ENCODE data around the gene ZFAND2A.
"Not testable (repeated sequence)": the region's sequence is repeated elsewhere in the genome, so short reads cannot be mapped to it uniquely, and the experiment has no call there.

Gene ZFAND2A

GRCh38 chr7:1159891-1160669 is at the start of gene ZFAND2A:
ZFAND2A (minus strand) TSS chr7:1160196; CDS start chr7:1158212, 1,984 bp downstream.
- DNase-seq, result peak; percentile 100

DNA sequence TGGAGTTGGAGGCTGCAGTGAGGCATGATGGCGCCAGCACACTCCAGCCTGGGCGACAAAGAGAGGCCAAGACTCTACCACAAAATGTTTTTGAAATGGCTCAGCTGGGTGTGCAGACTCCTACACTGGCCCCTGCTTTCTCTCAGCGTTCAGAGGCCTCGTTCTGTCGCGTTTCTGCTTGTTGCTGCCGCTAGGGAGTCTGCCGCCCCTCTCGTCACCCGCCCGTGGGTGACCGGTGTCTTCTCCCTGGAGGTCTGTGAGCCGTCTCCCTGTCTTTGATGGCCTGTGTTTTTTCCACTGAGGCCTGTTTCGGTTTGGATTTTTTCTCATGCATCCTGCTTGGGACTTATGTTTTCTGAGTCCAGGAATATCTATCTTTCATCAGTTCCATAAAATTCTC is 49.1 kb upstream of the ZFAND2A start:
- DNase-seq, result no peak

DNA sequence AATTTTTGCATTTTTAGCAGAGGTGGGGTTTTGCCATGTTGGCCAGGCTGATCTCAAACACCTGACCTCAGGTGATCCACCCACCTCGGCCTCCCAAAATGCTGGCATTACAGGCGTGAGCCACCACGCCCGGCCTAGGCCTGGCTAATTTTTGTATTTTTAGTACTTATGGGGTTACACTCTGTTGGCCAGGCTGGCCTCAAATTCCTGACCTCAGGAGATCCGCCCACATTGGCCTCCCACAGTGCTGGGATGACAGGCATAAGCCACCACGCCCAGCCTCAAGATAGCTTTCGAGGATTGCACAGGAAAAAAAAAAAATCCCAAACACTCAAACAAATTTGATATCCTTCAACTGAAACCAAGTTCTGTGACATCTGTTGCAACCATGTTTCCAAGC is 45.7 kb upstream of the ZFAND2A start:
- not testable (repeated sequence) for DNase-seq

- no peak for DNase-seq
Measured at GRCh38 chr7:1204460-1205140, 44.6 kb upstream of the ZFAND2A start.

DNA sequence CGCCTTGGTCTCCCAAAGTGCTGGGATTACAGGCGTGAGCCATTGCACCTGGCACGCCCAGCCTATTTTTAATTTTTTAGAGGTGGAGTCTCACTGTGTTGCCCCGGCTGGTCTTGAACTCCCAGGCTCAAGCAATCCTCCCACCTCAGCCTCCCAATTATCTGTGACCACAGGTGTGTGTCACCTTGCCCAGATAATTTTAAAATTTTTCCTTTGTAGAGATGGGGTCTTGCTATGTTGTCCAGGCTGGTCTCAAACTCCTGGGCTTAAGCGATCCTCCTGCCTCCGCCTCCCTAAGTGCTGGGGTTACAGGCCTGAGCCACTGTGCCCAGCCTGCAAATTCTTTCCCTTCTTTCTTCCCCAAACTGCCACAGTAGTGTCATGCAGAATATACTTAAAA is 42.9 kb upstream of the ZFAND2A start:
- DNase-seq, result not testable (repeated sequence)

DNA sequence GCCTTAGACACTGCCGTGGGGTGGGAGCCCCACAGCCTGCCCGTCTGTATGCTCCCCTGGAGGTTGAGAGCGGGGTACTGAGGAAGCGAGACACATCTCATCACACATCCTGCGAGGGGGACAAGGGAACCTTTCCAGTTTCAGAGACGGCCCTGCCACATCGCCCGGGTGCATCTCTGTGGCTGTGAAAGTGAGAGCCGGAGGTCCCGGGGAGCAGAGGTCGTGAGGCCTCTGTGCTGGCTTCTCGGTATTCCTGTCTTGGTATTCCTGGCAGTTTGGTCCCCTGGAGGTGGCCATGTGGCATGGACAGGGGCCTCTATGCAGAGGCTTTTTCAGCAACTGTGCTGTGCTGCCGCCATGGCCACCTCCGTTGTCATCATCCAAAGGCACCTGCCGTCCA is 41.9 kb upstream of the ZFAND2A start:
- DNase-seq, result no peak

DNA sequence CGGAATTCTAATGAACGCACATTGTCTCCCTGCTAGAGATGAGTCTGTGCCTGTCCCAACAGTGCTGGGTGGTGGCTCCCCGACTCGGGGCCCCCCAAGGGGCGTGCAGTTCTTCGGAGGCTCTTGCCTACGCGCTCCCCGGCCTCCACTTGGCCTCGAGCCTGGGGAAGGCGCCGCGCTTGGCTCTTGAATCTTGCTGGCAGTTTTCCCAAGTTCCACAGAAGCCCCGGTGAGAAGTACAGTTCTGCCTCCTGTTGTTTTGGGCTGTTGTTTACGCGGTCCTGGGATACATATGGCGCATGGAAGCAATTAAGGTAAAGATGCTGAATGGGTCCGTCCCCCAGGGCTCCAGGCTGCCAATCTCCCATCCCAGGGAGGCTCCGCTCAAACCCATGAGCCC is 40.0 kb upstream of the ZFAND2A start:
- DNase-seq, result no peak

- no peak for DNase-seq
Measured at GRCh38 chr7:1197997-1198625, 38.1 kb upstream of the ZFAND2A start.

GRCh38 chr7:1196950-1197349 is 37.0 kb upstream of the ZFAND2A start:
- no peak for DNase-seq

DNA sequence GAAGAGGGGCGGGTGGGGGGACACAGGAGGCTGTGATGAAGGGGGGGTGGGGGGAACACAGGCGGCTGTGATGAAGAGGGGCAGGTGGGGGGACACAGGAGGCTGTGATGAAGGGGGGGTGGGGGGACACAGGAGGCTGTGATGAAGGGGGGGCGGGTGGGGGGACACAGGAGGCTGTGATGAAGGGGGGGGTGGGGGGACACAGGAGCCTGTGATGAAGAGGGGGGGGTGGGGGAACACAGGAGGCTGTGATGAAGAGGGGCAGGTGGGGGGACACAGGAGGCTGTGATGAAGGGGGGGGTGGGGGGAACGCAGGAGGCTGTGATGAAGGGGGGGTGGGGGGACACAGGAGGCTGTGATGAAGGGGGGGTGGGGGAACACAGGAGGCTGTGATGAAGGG is 36.4 kb upstream of the ZFAND2A start:
- not testable (repeated sequence) for DNase-seq

DNA sequence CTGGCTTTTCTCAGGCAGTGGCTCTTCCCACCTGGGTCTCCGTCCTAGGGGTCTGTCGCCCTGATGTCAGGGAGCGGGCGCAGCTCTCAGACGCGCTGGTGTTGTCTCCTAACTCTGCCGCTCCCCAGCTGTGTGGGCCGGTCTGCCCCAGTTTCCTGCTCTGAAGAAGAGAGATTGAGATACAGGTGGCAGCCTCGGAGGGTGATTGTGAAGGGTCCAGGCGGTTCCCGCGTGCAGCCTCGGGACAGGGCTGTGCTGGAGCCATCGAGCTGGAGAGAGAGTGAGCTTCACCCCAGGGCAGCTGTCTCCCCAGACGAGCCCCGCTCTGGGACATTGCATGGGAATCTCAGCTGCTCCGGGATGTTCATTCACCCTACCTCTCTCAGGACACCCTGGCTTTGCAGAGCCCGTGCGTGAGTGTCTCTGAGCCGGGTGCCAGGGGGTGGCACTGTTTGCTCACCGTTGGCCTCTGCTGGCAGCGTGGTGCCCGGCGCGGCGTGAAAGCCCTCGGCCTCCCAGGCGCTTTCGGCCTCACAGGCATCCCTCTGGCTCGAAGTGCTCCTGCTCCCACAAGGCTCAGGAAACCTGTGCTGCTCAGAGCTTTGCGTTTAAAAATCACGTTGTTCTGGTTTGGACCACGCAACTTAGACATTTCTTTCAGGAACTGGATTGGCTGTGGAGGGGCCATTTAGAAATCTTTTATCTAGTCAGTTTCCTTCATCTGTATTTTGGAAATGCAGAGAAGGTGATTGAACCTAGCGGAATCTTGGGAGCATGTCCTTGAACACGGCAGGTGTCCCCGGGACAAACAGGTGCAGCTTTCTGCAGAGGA is 33.8 kb upstream of the ZFAND2A start:
- peak; percentile 71 for DNase-seq

DNA sequence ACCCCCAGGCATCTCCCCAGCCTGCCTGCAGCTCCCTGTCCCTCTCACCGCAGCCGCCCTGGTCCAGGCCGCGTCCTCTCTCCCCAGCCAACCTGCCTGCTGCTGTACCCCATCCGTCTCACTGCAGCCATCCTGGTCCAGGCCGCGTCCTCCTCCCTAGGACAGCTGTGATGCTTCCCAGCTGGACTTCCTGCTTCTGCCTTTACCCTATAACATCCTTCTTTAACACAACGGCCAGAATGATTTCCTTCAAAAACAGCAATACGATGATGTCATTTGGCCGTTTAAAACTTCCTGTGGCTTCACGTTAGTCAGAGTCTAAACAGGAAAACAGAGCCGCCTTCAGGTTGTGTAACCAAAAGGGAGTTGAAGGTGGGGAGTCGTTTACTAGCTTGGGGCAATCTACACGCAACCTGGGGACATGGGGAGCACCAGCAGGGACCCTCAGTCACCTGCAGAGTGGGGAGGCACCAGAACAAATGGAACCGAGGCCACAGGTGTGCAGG is 32.2 kb upstream of the ZFAND2A start:
- no peak for DNase-seq

DNA sequence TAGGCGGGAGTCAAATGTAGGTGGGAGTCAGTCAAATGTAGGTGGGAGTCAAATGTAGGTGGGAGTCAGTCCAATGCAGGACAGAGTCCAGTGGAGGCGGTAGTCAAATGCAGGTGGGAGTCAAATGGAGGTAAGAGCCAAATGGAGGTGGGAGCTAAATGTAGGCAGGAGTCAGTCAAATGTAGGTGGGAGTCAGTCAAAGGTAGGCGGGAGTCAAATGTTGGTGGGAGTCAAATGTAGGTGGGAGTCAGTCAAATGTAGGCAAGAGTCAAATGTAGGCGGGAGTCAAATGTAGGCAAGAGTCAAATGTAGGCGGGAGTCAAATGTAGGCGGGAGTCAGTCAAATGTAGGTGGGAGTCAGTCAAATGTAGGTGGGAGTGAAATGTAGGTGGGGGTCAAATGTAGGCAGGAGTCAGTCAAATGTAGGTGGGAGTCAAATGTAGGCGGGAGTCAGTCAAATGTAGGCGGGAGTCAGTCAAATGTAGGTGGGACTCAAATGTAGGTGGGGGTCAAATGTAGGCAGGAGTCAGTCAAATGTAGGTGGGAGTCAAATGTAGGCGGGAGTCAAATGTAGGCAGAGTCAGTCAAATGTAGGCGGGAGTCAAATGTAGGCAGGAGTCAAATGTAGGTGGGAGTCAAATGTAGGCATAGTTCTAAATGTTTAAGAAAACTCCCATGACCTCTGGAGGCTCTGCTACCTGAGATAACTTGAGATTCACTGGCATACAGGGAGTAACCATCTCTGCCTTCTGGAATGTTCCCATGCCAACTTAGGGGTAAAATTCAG is 30.2 kb upstream of the ZFAND2A start:
- no peak for DNase-seq

GRCh38 chr7:1188720-1189294 is 28.8 kb upstream of the ZFAND2A start:
- no peak for DNase-seq

GRCh38 chr7:1187127-1187526 is 27.1 kb upstream of the ZFAND2A start:
- no peak for DNase-seq

- DNase-seq, result no peak
Measured at GRCh38 chr7:1181640-1182039, 21.6 kb upstream of the ZFAND2A start.

DNA sequence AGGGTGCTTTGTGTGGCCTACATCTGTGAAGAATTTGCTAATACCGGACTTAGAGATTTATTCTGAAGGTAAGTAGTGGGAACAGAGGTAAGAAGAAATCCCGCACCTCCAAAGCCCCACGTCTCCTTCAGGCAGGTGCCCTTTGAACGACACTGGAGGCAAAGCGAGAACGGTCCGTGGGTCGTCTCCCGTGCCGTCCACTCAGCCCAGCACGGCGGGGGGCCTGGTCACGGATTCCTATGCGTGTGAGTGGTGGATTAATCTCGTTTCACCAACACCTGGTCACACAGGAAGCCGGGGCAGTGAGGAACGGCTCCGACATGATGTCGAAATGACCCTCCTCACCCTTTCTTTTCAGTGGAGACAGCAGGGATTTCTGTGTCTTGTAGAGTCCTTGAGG is 21.0 kb upstream of the ZFAND2A start:
- no peak for DNase-seq

DNA sequence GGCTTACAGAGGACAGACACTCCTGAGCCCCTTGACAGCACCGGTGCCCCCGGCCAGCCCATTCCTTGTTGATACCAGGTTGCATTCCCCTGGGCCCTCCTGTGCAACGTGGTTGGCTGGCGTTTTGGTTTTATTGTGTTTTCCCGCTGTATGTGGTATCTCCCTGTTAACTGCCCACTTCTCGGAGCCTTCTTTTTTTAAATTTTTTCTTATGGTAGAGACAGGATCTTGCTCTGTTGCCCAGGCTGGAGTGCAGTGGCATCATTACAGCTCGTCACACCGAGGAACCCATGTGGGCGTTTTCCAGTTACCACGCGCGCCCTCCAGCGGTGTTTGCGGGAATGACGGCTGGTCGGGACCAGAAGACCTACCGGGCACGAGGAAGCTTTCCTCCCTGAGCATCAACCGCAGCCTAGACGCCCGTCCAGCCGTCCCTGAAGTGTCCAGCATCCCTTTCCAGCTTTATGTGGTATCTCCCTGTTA is 16.9 kb upstream of the ZFAND2A start:
- DNase-seq, result peak; percentile 94

GRCh38 chr7:1175967-1176851 is 16.2 kb upstream of the ZFAND2A start:
- DNase-seq, result peak; percentile 93

- no peak for DNase-seq
Measured at GRCh38 chr7:1175597-1175966, 15.6 kb upstream of the ZFAND2A start.

Measured in activated effector memory CD4-positive, alpha-beta T cell treated with anti-CD3 and anti-CD28 coated beads, Interleukin-2, amount 50 U/mL, for 16 hours (primary cell).